OCI-M2 (cell line): ENCODE results near the gene CADPS2.

Experiments
- DNase-seq: peaks from one replicate; lab custom pipeline; 2025; ENCODE audit not compliant: unreplicated experiment; lab: John Stamatoyannopoulos, UW

CADPS2 gene

GRCh38 chr7:122463631-122464030 lies 422.6 kb downstream of the CADPS2 start:
- DNase-seq = no peak

- no peak for DNase-seq
These were observed 425.3 kb downstream of the CADPS2 start for GRCh38 chr7:122460936-122461335.

GRCh38 chr7:122457969-122458368 lies 428.3 kb downstream of the CADPS2 start:
- no peak for DNase-seq

GRCh38 chr7:122457325-122457724 lies 428.9 kb downstream of the CADPS2 start:
- DNase-seq = no peak

GRCh38 chr7:122454776-122455507 lies 431.3 kb downstream of the CADPS2 start:
- no peak for DNase-seq

GRCh38 chr7:122453432-122453831 lies 432.8 kb downstream of the CADPS2 start:
- DNase-seq = no peak

- no peak for DNase-seq
These were observed 437.2 kb downstream of the CADPS2 start for GRCh38 chr7:122448893-122449589.

- DNase-seq = no peak
These were observed 443.3 kb downstream of the CADPS2 start for GRCh38 chr7:122442929-122443328.

- DNase-seq = no peak
These were observed 447.8 kb downstream of the CADPS2 start for GRCh38 chr7:122438492-122438891.

GRCh38 chr7:122438006-122438405 lies 448.3 kb downstream of the CADPS2 start:
- DNase-seq = no peak

- DNase-seq = no peak
These were observed 452.5 kb downstream of the CADPS2 start for GRCh38 chr7:122433765-122434164.

- DNase-seq = no peak
These were observed 455.6 kb downstream of the CADPS2 start for GRCh38 chr7:122430710-122431109.

- no peak for DNase-seq
These were observed 456.3 kb downstream of the CADPS2 start for GRCh38 chr7:122429926-122430325.

GRCh38 chr7:122425731-122426130 lies 460.5 kb downstream of the CADPS2 start:
- no peak for DNase-seq

- no peak for DNase-seq
These were observed 462.7 kb downstream of the CADPS2 start for GRCh38 chr7:122423591-122423990.

GRCh38 chr7:122416336-122416735 lies 469.9 kb downstream of the CADPS2 start:
- DNase-seq = no peak

GRCh38 chr7:122415510-122415909 lies 470.8 kb downstream of the CADPS2 start:
- no peak for DNase-seq

- no peak for DNase-seq
These were observed 472.9 kb downstream of the CADPS2 start for GRCh38 chr7:122413339-122413738.

- DNase-seq = no peak
These were observed 473.4 kb downstream of the CADPS2 start for GRCh38 chr7:122412883-122413282.

GRCh38 chr7:122412441-122412840 lies 473.8 kb downstream of the CADPS2 start:
- DNase-seq = no peak

GRCh38 chr7:122407195-122407594 lies 479.1 kb downstream of the CADPS2 start:
- no peak for DNase-seq

GRCh38 chr7:122403113-122403512 lies 483.1 kb downstream of the CADPS2 start:
- no peak for DNase-seq

GRCh38 chr7:122402235-122402634 lies 484.0 kb downstream of the CADPS2 start:
- DNase-seq = no peak
